ENCODE measurements around the gene MARF1. TPM values are rescaled to one million over a fixed set of nuclear protein-coding genes. Genes with fewer than 3 reads are reported as not detected.

The MARF1 gene
- total RNA-seq, 1 donor from 2014 or later, result 19.8 TPM

DNA sequence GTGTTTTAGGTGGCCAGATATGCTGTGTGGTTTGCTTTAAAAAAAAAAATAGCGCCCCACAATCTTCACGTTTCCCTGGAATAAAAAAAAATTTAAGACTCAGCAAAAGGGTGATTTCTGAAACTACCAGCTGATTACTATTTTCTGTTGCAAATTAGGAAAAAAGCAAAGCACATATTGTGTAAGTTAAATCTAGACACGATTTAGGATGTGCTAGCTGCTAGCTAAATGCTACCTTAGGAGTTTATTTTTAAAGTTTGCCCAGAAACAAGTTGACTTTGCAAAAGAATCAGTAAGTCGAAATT is 944 bp upstream of the MARF1 start:
- no peak for DNase-seq (ENCODE audit: low read depth)
- TF ChIP-seq CTCF (IDR thresholded peaks at IDR 0.05; ENCODE audit: insufficient read depth, low read length, poor library complexity, severe bottlenecking), result no peak
- H3K36me3 ChIP-seq (ENCODE audit: control insufficient read depth, insufficient read depth, low read length), result no peaks in the 10 kb centered on the region
- H3K27me3 ChIP-seq (ENCODE audit: control insufficient read depth, insufficient read depth, low read length), result no peaks in the 10 kb centered on the region
- H3K4me3 ChIP-seq (ENCODE audit: low read depth, low read length), result peak overlapping the region; percentile 90

GRCh38 chr16:15642557-15643047 is 352 bp downstream of the MARF1 start:
- no peak for DNase-seq (ENCODE audit: low read depth)
- peak overlapping the region; percentile 90 for H3K4me3 ChIP-seq (ENCODE audit: low read depth, low read length)
- peak; percentile 60 for TF ChIP-seq CTCF (IDR thresholded peaks at IDR 0.05; ENCODE audit: insufficient read depth, low read length, poor library complexity, severe bottlenecking)
- H3K27me3 ChIP-seq (ENCODE audit: control insufficient read depth, insufficient read depth, low read length), result no peaks in the 10 kb centered on the region
- H3K36me3 ChIP-seq (ENCODE audit: control insufficient read depth, insufficient read depth, low read length), result no peaks in the 10 kb centered on the region

GRCh38 chr16:15641753-15642556 is 999 bp downstream of the MARF1 start:
- no peak for DNase-seq (ENCODE audit: low read depth)
- Histone ChIP-seq H3K27me3 (ENCODE audit: control insufficient read depth, insufficient read depth, low read length) (no peaks in the 10 kb centered on the region), H3K4me3 (ENCODE audit: low read depth, low read length) (peak overlapping the region; percentile 90), H3K36me3 (ENCODE audit: control insufficient read depth, insufficient read depth, low read length) (no peaks in the 10 kb centered on the region)
- no peak for TF ChIP-seq CTCF (IDR thresholded peaks at IDR 0.05; ENCODE audit: insufficient read depth, low read length, poor library complexity, severe bottlenecking)

- Histone ChIP-seq H3K27me3 (ENCODE audit: control insufficient read depth, insufficient read depth, low read length) (no peaks in the 10 kb centered on the region), H3K4me3 (ENCODE audit: low read depth, low read length) (no peak overlapping the region), H3K36me3 (ENCODE audit: control insufficient read depth, insufficient read depth, low read length) (no peaks in the 10 kb centered on the region)
- no peak for DNase-seq (ENCODE audit: low read depth)
- TF ChIP-seq CTCF (IDR thresholded peaks at IDR 0.05; ENCODE audit: insufficient read depth, low read length, poor library complexity, severe bottlenecking), result no peak
Measured at GRCh38 chr16:15640966-15641365, 2.0 kb downstream of the MARF1 start.

DNA sequence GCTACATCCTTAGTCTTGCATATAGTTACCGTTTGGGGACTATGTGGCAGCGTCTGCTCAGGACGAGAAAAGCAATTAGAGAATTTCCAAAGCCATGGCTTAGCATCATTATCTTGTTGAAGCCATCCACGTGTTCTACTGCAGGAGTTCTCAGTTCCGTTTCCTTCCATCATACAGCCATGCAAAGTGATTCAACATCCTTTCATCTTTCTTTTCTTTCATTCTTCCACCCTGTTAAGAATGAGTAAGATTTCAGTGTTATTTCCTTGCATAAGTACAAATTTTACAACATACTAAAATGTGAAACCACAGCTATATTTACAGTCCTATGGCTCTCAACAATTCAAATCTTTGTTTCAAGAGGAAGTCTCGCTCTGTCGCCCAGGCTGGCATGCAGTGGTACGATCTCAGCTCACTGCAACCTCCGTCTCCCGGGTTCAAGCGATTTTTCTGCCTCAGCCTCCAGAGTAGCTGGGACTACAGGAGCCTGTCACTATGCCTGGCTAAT is 3.8 kb downstream of the MARF1 start:
- no peak for TF ChIP-seq CTCF (IDR thresholded peaks at IDR 0.05; ENCODE audit: insufficient read depth, low read length, poor library complexity, severe bottlenecking)
- DNase-seq (ENCODE audit: low read depth), result no peak
- Histone ChIP-seq H3K27me3 (ENCODE audit: control insufficient read depth, insufficient read depth, low read length) (no peaks in the 10 kb centered on the region), H3K36me3 (ENCODE audit: control insufficient read depth, insufficient read depth, low read length) (peaks cover 3% of the 10 kb centered on the region), H3K4me3 (ENCODE audit: low read depth, low read length) (no peak overlapping the region)
